Naive thymus-derived CD8-positive, alpha-beta T cell (primary cell): ENCODE data around the gene PGAM2. TPM values are rescaled to one million over a fixed set of nuclear protein-coding genes. Genes with fewer than 3 reads are reported as not detected.

ENCODE experiments used
- ATAC-seq, 2 donors: fragments of 150-1000 bp; cut with Tn5 transposase in 1 of 2; sonication (Bioruptor Pico), chemical (Tn5 transposase) in 1 of 2; 1 replicate in 1 of 2; 2 replicates in 1 of 2; pipeline ENCODE4 v1.10.0; 2021; ENCODE audit warnings: mild to moderate bottlenecking in 2 of 2, moderate library complexity in 2 of 2
- POLR2A ChIA-PET: fragments of 350-600 bp; sonication (Branson Sonifier 250); formaldehyde crosslinking; loops from one replicate; lab custom pipeline; 2021; ENCODE audit warnings: antibody characterized with exemption; lab: Charles Lee
- DNase-seq, 10 donors: peaks; one replicate each; pipeline versions ENCODE4 v3.0.0 to v3.0.0-alpha.2; 2020 to 2022
- H3K27ac Mint-ChIP-seq, 10 donors: one replicate each; pipeline ENCODE4 v1.8.0; 2020 to 2022; ENCODE audit warnings: mild to moderate bottlenecking in 10 of 10, mixed read lengths in 10 of 10, moderate library complexity in 4 of 10, inconsistent platforms in 1 of 10
- H3K27me3 Mint-ChIP-seq, 5 donors: one replicate each; pipeline ENCODE4 v1.8.0; 2021 to 2022; ENCODE audit warnings: mixed read lengths in 5 of 5
- H3K36me3 Mint-ChIP-seq, 3 donors: one replicate each; pipeline ENCODE4 v1.8.0; 2020 to 2022; ENCODE audit warnings: mixed read lengths in 3 of 3, mild to moderate bottlenecking in 2 of 3, inconsistent platforms in 1 of 3
- H3K4me1 Mint-ChIP-seq, 4 donors: one replicate each; pipeline ENCODE4 v1.8.0; 2021 to 2022; ENCODE audit warnings: mixed read lengths in 4 of 4
- H3K4me3 Mint-ChIP-seq, 10 donors: one replicate each; pipeline ENCODE4 v1.8.0; 2020 to 2022; ENCODE audit warnings: mild to moderate bottlenecking in 10 of 10, mixed read lengths in 10 of 10, moderate library complexity in 6 of 10, inconsistent platforms in 1 of 10
- H3K9me3 Mint-ChIP-seq, 9 donors: one replicate each; pipeline ENCODE4 v1.8.0; 2020 to 2022; ENCODE audit warnings: mixed read lengths in 9 of 9, mild to moderate bottlenecking in 3 of 9, inconsistent platforms in 1 of 9, moderate library complexity in 1 of 9
- polyA plus RNA-seq, 3 donors: library from polyadenylated mRNA; unstranded; fragments of 300-500 nt; fragmentation: Illumina TruSeq; gene quantifications; one replicate each; pipeline ENCODE4 v1.2.3, GENCODE V29; 2021
- total RNA-seq, 8 experiments: library from RNA in 2 of 8; stranded (reverse) in 2 of 8; gene quantifications; one replicate each; pipeline ENCODE4 v1.2.3 and lab custom pipeline; 2021 to 2026

PGAM2 gene
- total and polyA plus RNA-seq, 5 experiments from 2014 or later: 3.3 to 3.9 TPM; not detected in 3

- H3K27me3 Mint-ChIP-seq: no peaks in the 10 kb centered on the region
- H3K4me1 Mint-ChIP-seq: peaks cover 18 to 58% (median 47%) of the 10 kb centered on the region in 4 donors
- peaks cover 0 to 51% (median 23%) of the 10 kb centered on the region in 3 donors for H3K36me3 Mint-ChIP-seq
- POLR2A ChIA-PET: interaction anchor here (1.1 to 12.0 kb wide), 2 partner anchors 11 to 15 kb away, joined by 13 to 192 read pairs; partner anchors contain the start of gene DBNL
- H3K4me3 Mint-ChIP-seq: no peak overlapping the region
- H3K27ac Mint-ChIP-seq: peak overlapping the region in 7 of 10 donors; percentile 47 to 82 (median 65)
- no peaks in the 10 kb centered on the region for H3K9me3 Mint-ChIP-seq
- ATAC-seq (no peak), DNase-seq (peak in 1 of 10 donors; percentile 58)
These were observed 4.3 kb downstream of the PGAM2 start for GRCh38 chr7:44060948-44061644.

GRCh38 chr7:44060091-44060947 is 5.0 kb downstream of the PGAM2 start:
- POLR2A ChIA-PET: interaction anchor here (0.7 to 12.0 kb wide), 2 partner anchors 10 to 122 kb away, joined by 3 to 192 read pairs; partner anchors contain the start of gene DBNL

DNA sequence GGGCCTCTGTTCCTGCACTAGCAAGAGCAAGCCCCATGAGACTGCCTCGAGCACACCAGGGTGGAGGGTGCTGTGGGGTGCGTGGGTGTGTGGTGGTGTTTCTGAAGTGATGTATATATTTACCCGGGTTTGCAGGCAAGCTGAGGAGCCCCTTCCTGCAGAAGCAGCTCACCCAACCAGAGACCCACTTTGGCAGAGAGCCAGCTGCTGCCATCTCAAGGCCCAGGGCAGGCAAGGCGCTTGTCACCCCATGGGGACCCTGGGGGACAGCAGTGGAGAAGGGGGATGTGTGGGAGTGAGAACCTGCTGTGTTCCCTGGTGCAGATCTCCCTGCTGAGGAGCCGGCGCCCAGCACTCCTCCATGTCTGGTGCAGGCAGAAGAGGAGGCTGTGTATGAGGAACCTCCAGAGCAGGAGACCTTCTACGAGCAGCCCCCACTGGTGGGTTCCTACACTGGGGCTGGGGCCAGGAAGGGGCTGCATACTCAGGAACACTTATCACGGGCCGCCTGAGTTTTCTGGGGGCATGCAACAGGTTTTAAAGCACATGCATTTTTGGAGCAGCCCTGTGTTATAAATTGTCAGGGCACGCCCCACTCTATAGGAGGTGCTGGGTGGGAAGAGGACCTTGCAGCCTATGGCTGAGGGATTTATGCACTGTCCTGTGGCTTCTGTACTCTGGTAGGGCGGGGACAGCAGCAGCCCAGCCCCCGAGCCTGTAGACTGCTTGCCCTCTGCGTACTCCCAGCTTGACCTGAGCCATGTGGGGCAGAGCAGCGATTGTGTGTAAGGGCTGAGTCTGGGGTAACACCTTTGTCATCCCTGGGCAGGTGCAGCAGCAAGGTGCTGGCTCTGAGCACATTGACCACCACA is 5.9 kb downstream of the PGAM2 start:
- DNase-seq (peak in 8 of 10 donors; percentile 30 to 78 (median 52)), ATAC-seq (peak; percentile 91 to 92)
- POLR2A ChIA-PET: interaction anchor here (0.7 to 12.0 kb wide), 7 partner anchors 8 to 123 kb away, joined by 3 to 192 read pairs (median 4); partner anchors contain the start of gene DBNL
- H3K36me3 Mint-ChIP-seq: peaks cover 0 to 67% (median 29%) of the 10 kb centered on the region in 3 donors
- H3K27ac Mint-ChIP-seq: peak overlapping the region; percentile 80 to 95 (median 90)
- peak overlapping the region in 9 of 10 donors; percentile 4 to 76 (median 57) for H3K4me3 Mint-ChIP-seq
- H3K27me3 Mint-ChIP-seq: no peaks in the 10 kb centered on the region
- H3K4me1 Mint-ChIP-seq: peaks cover 14 to 61% (median 45%) of the 10 kb centered on the region in 4 donors
- H3K9me3 Mint-ChIP-seq: no peaks in the 10 kb centered on the region

More at GRCh38 chr7:44060091-44060947, 5.0 kb downstream of the PGAM2 start:
- no peak for ATAC-seq
- no peaks in the 10 kb centered on the region for H3K27me3 Mint-ChIP-seq
- H3K9me3 Mint-ChIP-seq: no peaks in the 10 kb centered on the region
- peak overlapping the region; percentile 29 to 95 (median 90) for H3K27ac Mint-ChIP-seq
- peak in 1 of 10 donors; percentile 58 for DNase-seq
- H3K4me3 Mint-ChIP-seq: peak overlapping the region in 4 of 10 donors; percentile 27 to 61 (median 42)
- H3K36me3 Mint-ChIP-seq: peaks cover 0 to 59% (median 25%) of the 10 kb centered on the region in 3 donors
- H3K4me1 Mint-ChIP-seq: peaks cover 14 to 59% (median 45%) of the 10 kb centered on the region in 4 donors

GRCh38 chr7:44058759-44059218 is 6.6 kb downstream of the PGAM2 start:
- Mint-ChIP-seq H3K36me3 (peaks cover 0 to 74% (median 29%) of the 10 kb centered on the region in 3 donors), H3K27ac (peak overlapping the region; percentile 79 to 95 (median 90)), H3K9me3 (no peaks in the 10 kb centered on the region), H3K27me3 (no peaks in the 10 kb centered on the region), H3K4me3 (peak overlapping the region in 9 of 10 donors; percentile 14 to 76 (median 60)), H3K4me1 (peaks cover 14 to 61% (median 46%) of the 10 kb centered on the region in 4 donors)
- DNase-seq (peak in 1 of 10 donors; percentile 36), ATAC-seq (peak; percentile 4 to 18)
- POLR2A ChIA-PET: interaction anchor here (0.9 to 12.0 kb wide), 7 partner anchors 8 to 23 kb away, joined by 3 to 192 read pairs (median 5); partner anchors contain the start of gene DBNL

- peaks cover 0 to 78% (median 29%) of the 10 kb centered on the region in 3 donors for H3K36me3 Mint-ChIP-seq
These were observed 7.3 kb downstream of the PGAM2 start for GRCh38 chr7:44057849-44058758.

DNA sequence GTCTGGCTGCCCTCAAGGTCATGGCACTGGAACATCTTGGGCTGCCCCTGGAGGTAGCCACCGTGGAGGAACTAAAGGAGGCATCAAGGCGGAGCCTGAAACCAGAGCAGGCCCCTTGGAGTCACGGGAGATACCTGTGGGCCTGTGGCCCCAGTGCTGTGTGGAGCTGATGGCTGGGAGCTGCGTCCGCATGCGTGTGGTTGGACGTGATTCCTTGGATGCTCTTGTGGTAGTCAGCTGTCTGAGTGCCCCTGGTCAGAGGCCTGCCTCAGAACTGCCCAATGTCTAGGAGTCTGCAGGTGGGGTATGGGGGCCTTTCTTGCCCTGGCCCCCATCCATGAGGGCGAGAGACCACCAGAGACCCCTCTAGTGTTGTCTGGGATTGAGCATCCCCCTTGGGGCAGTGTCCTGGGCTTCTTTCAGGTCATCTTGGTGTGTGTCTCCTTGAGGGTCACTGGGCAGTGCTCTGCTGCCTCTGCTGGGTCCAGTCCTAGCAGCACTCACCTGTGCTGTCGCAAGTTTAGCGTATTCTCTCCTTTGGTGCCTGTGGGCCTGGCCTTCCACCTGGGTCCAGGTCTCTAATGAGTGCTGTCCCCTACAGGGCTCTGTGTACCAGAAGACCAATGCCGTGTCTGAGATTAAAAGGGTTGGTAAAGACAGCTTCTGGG is 8.1 kb downstream of the PGAM2 start:
- H3K9me3 Mint-ChIP-seq: no peaks in the 10 kb centered on the region
- H3K4me1 Mint-ChIP-seq: peaks cover 16 to 68% (median 54%) of the 10 kb centered on the region in 4 donors
- peak overlapping the region in 2 of 10 donors; percentile 54 to 57 for H3K4me3 Mint-ChIP-seq
- DNase-seq: peak in 1 of 10 donors; percentile 40
- peaks cover 0 to 86% (median 33%) of the 10 kb centered on the region in 3 donors for H3K36me3 Mint-ChIP-seq
- H3K27me3 Mint-ChIP-seq: no peaks in the 10 kb centered on the region
- ATAC-seq: no peak
- POLR2A ChIA-PET: interaction anchor here (1.3 to 14.0 kb wide), 3 partner anchors 6 to 24 kb away, joined by 9 to 192 read pairs (median 192); partner anchors contain the start of genes DBNL and PGAM2
- peak overlapping the region in 9 of 10 donors; percentile 49 to 89 (median 80) for H3K27ac Mint-ChIP-seq

More at GRCh38 chr7:44057849-44058758, 7.3 kb downstream of the PGAM2 start:
- Mint-ChIP-seq H3K4me3 (peak overlapping the region in 9 of 10 donors; percentile 14 to 76 (median 54)), H3K4me1 (peaks cover 14 to 63% (median 47%) of the 10 kb centered on the region in 4 donors), H3K9me3 (no peaks in the 10 kb centered on the region), H3K27me3 (no peaks in the 10 kb centered on the region), H3K27ac (peak overlapping the region; percentile 79 to 95 (median 90))
- DNase-seq: peak in 1 of 10 donors; percentile 50
- no peak for ATAC-seq
- POLR2A ChIA-PET: interaction anchor here (1.0 to 12.0 kb wide), 6 partner anchors 8 to 23 kb away, joined by 3 to 192 read pairs (median 6); partner anchors contain the start of gene DBNL

DNA sequence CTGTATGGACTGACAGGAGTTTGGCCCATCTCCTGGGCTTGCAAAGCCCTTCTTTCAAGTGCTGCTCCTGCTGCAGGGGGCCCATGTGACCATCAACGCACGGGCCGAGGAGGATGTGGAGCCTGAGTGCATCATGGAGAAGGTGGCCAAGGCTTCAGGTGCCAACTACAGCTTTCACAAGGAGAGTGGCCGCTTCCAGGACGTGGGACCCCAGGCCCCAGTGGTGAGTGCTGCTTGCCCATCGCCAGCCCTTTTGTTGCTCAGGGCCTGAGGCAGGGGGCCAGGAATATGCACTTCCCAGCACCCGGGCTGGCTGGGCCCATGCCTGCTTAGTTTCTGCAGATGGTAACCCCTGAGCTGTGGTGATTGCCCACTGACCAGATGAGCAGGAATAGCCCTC is 8.7 kb downstream of the PGAM2 start:
- Mint-ChIP-seq H3K4me1 (peaks cover 20 to 73% (median 61%) of the 10 kb centered on the region in 4 donors), H3K27me3 (no peaks in the 10 kb centered on the region), H3K27ac (peak overlapping the region in 2 of 10 donors; percentile 26 to 33), H3K36me3 (peaks cover 0 to 93% (median 33%) of the 10 kb centered on the region in 3 donors), H3K4me3 (no peak overlapping the region), H3K9me3 (no peaks in the 10 kb centered on the region)
- ATAC-seq (no peak), DNase-seq (no peak)
- POLR2A ChIA-PET: interaction anchor here (2.0 to 14.0 kb wide), 2 partner anchors 7 to 10 kb away, joined by 4 to 192 read pairs; partner anchors contain the start of gene PGAM2

GRCh38 chr7:44052771-44053365 is 12.5 kb downstream of the PGAM2 start:
- POLR2A ChIA-PET: interaction anchor here (0.7 to 14.0 kb wide), 4 partner anchors 11 to 218 kb away, joined by 3 to 192 read pairs (median 10); partner anchors contain the start of genes PGAM2 and POLM
- no peaks in the 10 kb centered on the region for H3K9me3 Mint-ChIP-seq

GRCh38 chr7:44051611-44052220 is 13.7 kb downstream of the PGAM2 start:
- peak overlapping the region; percentile 21 to 82 (median 70) for H3K4me3 Mint-ChIP-seq
- H3K4me1 Mint-ChIP-seq: peaks cover 37 to 81% (median 77%) of the 10 kb centered on the region in 4 donors
- peak overlapping the region; percentile 86 to 94 (median 88) for H3K27ac Mint-ChIP-seq
- no peaks in the 10 kb centered on the region for H3K9me3 Mint-ChIP-seq
- no peaks in the 10 kb centered on the region for H3K27me3 Mint-ChIP-seq
- POLR2A ChIA-PET: interaction anchor here (0.6 to 14.0 kb wide), 6 partner anchors 8 to 794 kb away, joined by 3 to 192 read pairs (median 4); partner anchors contain the start of genes PGAM2 and POLM
- DNase-seq (no peak), ATAC-seq (peak; percentile 50 to 59)
- peaks cover 0 to 79% (median 13%) of the 10 kb centered on the region in 3 donors for H3K36me3 Mint-ChIP-seq

More at GRCh38 chr7:44052771-44053365, 12.5 kb downstream of the PGAM2 start:
- no peak for DNase-seq
- no peaks in the 10 kb centered on the region for H3K27me3 Mint-ChIP-seq
- peak overlapping the region in 8 of 10 donors; percentile 48 to 88 (median 80) for H3K27ac Mint-ChIP-seq
- H3K36me3 Mint-ChIP-seq: peaks cover 0 to 84% (median 18%) of the 10 kb centered on the region in 3 donors
- peak overlapping the region in 4 of 10 donors; percentile 10 to 38 (median 26) for H3K4me3 Mint-ChIP-seq
- ATAC-seq: no peak
- peaks cover 30 to 77% (median 71%) of the 10 kb centered on the region in 4 donors for H3K4me1 Mint-ChIP-seq
